HG02763 (cell line): ENCODE measurements around the gene MTF1.
"Not testable (repeated sequence)": the region's sequence is repeated elsewhere in the genome, so short reads cannot be mapped to it uniquely, and the experiment has no call there.

Experiments
- ATAC-seq: cut with Tn5 transposase; IDR thresholded peaks from one replicate; pipeline ENCODE4 v1.9.1; 2021; ENCODE audit warnings: mild to moderate bottlenecking, moderate library complexity; ENCODE audit not compliant: unreplicated experiment

Gene MTF1

DNA sequence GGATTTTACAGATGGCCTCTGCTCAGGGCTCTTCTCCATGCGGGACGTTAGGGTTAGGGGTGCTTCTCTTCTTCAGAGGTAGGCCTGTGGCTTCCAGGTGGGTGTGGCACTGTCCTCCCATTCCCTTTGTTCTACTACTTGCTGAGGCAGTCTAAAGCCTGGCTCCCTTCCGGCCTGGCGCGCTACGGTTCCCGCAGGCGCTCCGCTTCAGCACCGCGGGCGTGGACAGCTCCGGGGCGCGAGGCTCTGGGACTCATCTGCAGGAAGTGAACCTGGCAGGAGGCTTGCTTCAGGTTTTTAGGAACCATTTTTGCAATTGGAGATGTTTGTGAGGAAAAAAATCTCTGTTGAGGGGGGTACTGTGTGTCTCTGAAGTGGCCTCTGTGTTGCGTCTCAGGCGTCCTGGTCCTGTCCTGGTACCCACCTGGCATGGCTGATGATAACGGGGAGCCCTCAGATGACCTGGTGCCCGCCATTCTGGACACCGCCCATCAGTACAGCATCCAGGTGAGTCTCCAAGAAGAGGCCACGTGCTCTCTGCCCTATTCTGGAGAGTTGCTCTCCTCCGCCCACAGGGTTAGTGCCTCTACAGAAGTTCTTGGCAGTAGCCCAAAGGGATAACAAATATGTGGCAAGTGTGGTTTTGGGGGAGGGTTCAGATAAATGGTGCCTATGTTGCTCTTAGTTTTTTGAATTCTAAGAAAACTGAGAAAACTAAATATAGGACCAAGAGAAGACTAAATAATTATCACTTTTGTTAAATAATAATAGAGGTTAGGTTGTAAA lies 63.9 kb downstream of the MTF1 start:
- no peak for ATAC-seq

DNA sequence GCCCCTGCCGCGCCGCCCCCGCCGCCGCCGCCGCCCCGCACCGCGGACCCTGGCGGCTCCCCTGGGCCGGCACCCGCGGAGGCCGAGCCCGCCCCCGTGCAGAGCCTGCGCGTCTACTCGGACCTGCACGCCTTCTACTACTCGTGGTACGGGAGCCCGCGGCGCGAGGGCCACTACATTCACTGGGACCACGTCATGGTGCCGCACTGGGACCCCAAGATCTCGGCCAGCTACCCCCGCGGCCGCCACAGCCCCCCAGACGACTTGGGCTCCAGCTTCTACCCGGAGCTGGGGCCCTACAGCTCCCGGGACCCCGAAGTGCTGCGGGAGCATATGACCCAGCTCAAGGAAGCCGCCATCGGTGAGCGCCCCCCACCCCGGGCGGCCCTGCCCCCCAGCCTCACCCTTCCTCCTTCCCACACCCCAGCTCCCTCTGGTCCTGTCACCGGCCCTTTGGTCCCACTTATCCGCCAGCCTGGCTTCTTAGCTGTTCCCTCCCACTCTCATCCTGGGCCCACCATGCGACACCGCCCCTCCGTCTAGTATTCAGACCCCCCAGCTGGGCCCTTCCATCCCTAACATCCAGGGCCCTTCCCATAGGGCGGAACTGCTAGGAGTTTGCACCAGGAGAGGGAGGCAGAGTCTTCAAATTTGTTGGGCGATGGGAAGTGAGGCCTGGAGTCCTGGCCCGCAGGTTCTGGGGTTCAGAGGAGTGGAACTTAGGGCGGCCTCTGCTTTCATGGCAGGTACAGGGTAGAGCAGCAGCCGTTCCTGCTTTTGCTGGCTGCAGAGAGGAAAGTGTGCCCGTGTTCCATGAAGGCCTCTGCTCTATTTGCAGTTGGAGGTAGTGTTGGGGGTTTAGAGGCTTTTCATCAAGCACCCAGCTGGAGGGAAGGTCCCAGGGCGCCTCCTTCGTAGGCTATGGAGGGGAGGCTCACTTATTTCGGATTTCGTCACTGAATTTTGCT lies 64.7 kb downstream of the MTF1 start:
- no peak for ATAC-seq

DNA sequence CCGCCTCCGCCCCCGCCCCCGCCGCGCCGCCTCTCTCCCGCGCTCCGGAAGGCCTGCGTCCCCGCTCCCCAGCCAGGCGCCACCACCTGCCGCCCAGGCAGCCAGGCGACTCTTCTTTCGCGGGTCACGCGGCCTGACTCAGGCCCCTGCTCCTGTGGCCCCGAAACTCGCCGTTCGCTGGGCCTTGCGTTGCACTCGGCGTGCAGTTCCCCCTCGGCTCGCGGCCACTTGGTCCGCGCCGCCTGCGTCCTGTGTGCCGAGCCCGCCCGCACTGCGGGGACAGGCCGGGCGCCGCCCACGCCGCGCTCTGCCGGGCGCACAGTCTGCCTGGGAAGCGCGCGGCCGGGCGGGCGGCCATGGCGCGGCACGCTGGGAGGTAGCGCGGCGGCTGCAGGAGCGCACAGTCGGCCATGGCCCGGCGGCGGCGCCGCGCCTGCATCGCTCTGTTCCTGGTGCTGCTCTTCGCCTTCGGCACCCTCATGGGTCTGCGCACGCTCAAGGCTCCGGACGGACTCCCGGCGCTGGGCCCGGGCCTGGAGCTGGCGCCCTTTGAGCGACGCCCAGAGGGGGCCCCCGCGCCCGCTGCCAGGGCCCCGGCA lies 65.5 kb downstream of the MTF1 start, which contains the start of gene MANEAL:
TSS of gene MANEAL (plus strand) at position 75 of the 599 bp plus-strand sequence. CDS start at position 411, 336 bp downstream.
- peak; percentile 67 for ATAC-seq

DNA sequence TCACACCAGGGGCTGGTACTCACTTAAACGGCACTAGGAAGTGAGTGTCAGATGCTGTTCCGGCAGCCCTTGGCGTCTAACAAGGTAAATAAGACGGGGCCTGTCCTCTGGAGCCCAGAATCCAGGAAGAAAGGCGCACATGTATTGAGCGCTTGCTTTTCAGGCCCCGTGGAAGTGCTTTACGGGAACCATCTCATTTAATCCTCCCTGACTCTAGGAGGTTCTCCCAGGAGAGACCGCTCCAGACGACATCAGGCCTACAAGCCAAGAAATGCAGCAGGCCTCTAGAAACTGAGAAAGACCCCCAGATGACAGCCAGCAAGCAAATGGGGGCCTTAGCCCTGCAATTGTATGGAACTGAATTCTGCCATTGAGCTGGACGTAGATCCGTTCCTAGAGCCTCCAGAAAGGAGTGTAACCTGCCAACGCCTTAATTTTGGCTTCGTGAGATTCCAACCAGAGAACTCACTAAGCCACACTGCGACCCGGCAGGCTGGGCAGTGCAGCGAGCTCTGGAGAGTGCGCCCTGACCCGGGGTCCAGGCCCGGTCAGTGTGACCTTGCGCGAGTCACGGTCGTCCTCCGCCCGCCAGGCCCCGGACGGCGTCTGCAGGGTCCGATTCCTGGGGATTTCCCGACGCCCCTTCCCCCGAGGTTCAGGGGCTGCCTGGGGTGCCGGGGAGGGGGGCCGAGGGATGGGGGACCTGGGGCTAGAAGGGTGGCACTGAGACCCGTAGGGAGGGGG lies 66.3 kb downstream of the MTF1 start:
- no peak for ATAC-seq

DNA sequence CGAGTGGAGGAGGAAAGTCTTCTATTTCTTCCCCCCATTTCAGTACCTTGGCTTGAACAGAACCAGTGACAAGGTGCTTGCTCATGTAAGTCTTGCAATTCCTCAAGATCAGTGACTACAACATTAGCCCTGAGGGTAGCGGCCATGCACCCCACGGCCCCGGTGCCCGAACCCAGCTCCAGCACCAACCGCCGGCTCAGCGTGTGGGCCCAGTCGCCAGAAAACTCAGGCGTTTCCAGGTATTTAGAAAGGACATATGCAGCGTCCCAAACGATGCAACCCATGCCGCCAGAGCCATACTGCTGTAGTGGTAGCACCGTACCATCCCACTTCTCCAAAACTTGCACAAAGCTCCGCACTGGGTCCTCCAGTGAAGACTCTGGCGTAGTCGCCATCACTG lies 76.9 kb downstream of the MTF1 start:
- no peak for ATAC-seq

DNA sequence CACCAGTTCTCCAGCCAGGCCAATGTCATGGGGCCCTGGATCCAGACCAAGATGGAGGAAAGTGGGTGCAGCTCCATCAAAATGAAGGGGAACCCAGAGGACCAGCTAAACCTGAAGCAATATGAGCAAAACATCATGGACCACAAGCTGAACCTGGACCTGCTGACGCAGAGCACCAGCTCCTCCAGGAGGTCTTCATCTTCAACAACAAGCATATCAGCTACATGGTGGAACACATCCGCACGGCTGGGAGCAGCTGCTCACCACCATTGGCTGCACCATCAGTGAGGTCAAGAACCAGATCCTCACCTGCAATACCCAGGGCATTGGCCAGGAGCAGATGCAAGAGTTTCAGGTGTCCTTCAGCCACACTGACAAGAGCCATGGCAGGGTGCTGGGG lies 80.7 kb downstream of the MTF1 start:
- ATAC-seq: no peak

DNA sequence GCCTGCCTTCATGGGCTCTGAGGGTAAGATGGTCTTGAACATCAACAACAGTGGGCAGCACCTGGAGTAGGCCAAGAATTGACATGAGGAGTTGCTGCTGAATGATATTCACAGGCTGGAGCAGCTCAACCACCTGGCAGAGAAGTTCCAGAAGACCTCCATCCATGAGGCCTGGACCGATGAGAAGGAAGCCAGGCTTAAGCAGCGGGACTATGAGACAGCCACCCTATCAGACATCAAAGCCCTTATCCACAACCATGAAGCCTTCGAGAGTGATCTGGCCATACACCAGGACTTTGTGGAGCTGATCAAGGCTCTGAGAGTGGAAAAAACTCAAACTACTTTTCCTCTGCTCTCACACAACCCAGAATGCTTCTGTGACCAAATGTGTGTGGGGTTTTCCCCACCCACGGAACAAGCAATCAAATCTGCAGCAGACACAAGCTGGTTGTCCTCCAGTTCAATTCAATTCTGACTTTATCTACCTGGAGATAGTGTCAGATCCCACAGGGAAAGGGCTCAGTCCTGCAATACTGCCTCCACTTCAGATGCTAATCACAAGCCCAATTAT lies 82.4 kb downstream of the MTF1 start:
- no peak for ATAC-seq

DNA sequence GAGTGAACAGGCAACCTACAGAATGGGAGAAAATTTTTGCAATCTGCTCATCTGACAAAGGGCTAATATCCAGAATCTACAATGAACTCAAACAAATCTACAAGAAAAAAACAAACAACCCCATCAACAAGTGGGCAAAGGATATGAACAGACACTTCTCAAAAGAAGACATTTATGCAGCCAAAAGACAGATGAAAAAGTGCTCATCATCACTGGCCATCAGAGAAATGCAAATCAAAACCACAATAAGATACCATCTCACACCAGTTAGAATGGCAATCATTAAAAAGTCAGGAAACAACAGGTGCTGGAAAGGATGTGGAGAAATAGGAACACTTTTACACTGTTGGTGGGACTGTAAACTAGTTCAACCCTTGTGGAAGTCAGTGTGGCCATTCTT lies 88.0 kb downstream of the MTF1 start:
- ATAC-seq: not testable (repeated sequence)

DNA sequence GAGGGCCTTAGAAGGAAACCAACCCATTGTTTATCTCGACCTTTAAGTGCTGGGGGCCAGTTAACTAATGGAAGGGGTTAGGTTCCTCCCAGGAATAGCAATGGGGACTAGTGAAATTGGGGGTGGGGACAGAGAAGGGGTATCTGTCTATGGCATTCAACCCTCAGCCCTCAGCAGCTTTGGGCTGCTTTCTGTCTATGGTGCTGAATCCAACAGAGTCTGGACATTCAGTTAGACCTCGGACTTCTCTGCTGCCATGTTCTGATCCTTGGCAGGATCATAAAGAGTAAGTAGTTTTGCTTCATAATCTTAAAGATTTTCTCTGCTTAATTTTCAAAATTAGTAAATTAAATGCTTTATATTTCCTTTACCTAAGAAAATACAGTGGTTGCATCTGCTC lies 91.9 kb downstream of the MTF1 start:
- ATAC-seq: no peak

DNA sequence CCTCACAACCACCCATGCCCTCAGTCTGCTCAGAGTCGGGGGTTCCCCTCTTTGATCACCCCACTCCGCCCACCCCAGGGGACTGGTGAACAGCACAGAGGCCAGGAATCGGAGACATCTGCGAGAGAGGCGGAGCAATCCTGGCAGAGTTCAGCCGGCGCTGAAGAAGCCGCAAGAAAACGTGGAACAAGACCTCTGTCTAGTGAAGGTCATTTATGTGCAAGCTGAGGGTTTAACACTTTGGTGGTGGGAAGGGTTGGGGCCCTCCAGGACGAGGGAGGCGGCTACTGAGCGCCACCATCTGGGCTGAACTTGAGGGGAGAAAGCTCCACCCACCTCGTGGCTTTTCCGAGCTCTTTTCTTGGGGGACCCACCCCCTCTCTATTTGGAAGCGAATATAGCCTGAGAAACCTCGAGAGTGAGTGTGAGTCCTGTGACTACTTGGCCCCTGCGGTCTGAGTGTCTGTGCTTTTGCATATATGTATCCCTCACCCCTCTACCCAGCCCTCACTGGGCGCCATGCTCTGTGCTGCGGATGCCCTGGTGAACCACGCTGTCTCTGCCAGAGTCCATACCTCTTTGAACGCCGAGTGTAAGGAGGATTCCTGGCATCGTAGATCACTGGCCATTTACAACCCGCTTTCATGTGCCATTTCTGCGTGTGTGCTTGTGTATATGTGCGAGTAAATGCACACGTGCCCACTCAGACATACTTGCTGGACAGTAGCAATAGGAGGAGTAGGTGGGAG lies 93.3 kb downstream of the MTF1 start:
- ATAC-seq: no peak

DNA sequence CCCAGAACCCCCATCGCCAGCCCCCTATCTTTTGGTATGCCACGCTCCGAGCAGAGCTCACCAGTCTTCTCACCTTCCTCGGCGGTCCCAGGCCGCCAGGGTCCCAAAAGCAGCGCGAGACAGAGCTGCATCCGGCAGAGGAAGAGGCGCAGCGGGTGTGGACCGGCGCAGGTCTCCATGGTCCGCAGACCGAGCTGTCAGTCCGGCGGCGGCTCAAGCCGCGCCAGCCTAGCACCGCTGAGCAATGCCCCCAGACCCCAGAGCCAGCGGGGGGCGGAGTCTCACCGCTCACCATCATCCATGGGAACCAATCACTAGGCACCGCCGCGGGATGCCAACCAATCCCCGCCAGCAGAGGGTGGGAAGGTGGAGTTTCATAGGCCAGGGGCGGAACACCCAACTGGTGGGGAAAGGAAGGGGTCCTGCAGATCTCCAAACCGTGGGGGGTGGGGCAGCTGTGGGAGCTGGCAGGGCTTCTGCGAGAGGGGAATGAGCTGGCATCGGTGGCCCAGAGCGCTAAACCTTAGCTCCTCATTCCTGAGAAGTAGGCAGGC lies 94.4 kb downstream of the MTF1 start, which contains the start of gene EPHA10:
TSS of gene EPHA10 (minus strand) at position 233 of the 554 bp plus-strand sequence. CDS start at position 179, 54 bp downstream.
- ATAC-seq: no peak

DNA sequence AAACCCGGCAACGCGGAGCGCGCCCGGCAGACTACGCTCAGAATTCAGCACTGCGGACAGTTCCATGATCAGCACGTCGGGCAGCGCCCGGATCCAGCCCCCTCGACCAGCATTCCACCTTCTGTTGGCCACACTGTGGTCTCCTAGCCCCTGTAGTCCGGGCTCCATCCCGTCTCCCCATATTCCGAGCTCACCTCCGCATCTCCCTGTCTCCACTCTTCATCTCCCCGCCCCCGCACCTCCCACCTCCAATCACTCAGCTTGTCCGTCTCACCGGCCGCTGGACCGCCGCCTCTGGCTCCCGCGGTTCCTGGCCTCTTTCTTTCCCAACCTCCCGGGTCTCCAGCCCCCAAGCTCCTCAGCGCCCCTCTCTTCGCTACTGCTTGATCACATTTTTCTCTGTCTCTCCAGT lies 95.0 kb downstream of the MTF1 start:
- ATAC-seq: no peak

DNA sequence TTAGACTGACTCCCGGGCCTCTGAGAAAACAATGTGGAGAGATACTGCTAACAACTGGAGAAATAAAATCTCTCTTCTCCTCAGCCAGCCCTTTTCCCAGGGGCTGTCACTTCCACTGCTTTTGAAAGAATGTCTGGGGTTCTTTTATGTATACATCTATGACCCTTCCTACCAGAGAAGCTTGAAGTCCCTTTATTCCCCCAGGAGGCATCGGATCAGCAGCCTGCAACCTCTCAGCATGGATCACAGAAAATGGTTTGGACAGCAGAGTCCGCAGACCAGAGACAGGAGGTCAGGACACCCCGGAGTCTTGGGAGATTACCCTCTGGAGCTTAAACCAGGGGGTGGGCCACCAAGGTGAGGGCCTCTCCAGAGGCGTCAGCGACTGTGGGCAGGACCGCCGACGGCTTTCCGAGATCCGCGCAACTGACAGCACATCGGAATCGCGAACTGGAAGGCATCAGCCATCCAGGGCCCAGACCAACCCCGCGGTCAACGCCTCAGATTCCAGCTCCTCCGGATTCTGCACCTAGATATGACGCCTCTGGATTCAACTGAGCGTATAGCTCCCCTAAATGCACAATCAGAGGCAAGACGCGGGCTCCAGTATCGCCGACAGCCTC lies 95.5 kb downstream of the MTF1 start:
- ATAC-seq: no peak

DNA sequence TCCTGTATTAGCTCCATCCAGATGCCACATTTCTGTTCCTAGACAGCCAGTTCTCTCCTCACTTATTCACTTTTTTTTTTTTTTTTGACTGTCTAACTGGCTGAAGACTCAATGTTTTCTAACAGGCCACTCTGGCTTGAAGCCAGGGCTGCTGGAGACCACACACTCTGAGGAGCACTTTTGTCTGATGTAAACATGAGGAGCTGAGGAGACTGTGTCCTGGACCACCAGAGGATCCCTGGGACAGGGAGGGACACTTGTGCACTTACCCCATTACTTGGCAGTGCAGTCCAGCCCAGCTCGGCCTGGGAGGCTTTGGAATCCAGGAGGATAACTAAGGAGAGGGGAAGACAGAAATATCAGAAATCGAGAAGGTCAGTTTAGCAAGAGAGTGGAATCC lies 96.9 kb downstream of the MTF1 start:
- ATAC-seq: no peak

DNA sequence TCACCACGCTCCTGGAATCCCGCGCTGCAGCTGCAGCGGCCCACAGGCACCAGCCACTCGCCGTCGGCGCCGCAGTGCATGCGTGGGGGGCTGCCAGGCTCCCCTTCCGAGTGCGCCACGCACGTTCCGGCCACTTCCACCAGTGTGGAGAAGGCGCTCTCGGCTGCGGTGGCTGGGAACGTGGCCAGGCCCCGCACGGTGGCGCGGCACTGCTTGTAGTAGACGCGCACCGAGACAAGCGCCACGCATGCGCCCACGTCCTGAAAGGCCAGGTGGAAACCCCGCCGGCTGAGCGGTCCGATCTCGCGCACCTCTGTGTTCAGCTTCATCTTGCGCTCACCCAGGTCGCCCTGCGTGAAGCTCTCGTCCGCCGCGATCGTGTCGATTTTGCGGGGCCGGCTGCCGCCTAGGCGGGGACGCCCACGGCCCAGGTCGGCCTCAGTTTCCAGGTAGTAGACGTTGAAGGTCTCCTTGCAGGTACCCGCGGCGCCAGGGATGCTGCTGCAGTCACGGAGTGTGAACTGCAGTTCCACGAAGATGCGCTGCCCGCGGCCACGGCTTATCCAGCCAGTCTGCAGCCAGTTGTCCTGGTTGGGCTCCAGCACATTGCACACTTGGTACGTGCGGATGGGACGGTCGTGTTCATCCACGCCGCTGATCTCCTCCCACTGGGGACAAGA lies 97.8 kb downstream of the MTF1 start:
- no peak for ATAC-seq
